Uterus (tissue), 2 donors: ENCODE data around the gene TEX13A.

ENCODE experiments used
- CTCF ChIP-seq, 4 experiments: fragments of 200-600 bp in 2 of 4; fragments of 450-650 bp in 2 of 4; sonication (generic) in 2 of 4; IDR thresholded peaks; one replicate each; pipeline ENCODE4 v1.5.1; 2016 to 2019; ENCODE audit warnings: antibody characterized with exemption in 4 of 4, mild to moderate bottlenecking in 2 of 4, moderate library complexity in 1 of 4
- POLR2A ChIP-seq, 2 donors: fragments of 450-650 bp; IDR thresholded peaks; one replicate each; pipeline ENCODE4 v1.6.1; 2016; ENCODE audit warnings: antibody characterized with exemption in 2 of 2, mild to moderate bottlenecking in 1 of 2, moderate library complexity in 1 of 2

DNA sequence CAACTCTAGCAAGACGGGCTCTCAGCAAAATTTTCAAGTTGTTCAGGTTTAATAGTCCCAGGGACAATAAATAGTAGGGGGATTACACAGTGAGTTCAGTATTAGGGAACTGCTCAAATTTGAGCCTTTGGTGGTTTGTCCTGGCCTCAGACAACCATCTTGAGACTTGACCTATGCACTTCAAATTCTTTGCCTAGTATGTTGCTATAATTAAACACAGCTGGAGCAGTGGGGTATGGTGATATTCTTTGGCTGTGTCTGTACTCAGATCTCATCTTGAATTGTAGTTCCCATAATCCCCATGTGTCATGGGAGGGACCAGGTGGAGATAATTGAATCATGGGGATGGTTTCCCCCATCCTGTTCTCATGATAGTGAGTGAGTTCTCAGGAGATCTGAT is 43.3 kb upstream of the TEX13A start:
- no peak for TF ChIP-seq CTCF (IDR thresholded peaks at IDR 0.05)
- no peak for TF ChIP-seq POLR2A (IDR thresholded peaks at IDR 0.05)
